ENCODE data around the gene ZNF200. TPM values are rescaled to one million over a fixed set of nuclear protein-coding genes. Genes with fewer than 3 reads are reported as not detected.
"Not testable (repeated sequence)": the region's sequence is repeated elsewhere in the genome, so short reads cannot be mapped to it uniquely, and the experiment has no call there.

Gene ZNF200
- total RNA-seq, 1 donor from 2014 or later, result 15.1 TPM

- H3K36me3 Mint-ChIP-seq (ENCODE audit: low read depth), result no peaks in the 10 kb centered on the region
- H3K9me3 Mint-ChIP-seq, result no peaks in the 10 kb centered on the region
- DNase-seq (no peak), ATAC-seq (ENCODE audit: low read depth) (no peak)
- H3K27me3 Mint-ChIP-seq, result peaks cover 71% of the 10 kb centered on the region
- CTCF ChIA-PET, result interaction anchor here (0.6 to 1.1 kb wide), 2 partner anchors 106 to 160 kb away, joined by 3 read pairs; no protein-coding TSS in a partner anchor
- H3K27ac Mint-ChIP-seq, result peak within 1 kb of the TSS; percentile 53
- POLR2A ChIA-PET, result interaction anchor here (0.6 kb wide), 1 partner anchor 75 kb away, joined by 3 read pairs; no protein-coding TSS in a partner anchor
- TF ChIP-seq, protein P1, sequence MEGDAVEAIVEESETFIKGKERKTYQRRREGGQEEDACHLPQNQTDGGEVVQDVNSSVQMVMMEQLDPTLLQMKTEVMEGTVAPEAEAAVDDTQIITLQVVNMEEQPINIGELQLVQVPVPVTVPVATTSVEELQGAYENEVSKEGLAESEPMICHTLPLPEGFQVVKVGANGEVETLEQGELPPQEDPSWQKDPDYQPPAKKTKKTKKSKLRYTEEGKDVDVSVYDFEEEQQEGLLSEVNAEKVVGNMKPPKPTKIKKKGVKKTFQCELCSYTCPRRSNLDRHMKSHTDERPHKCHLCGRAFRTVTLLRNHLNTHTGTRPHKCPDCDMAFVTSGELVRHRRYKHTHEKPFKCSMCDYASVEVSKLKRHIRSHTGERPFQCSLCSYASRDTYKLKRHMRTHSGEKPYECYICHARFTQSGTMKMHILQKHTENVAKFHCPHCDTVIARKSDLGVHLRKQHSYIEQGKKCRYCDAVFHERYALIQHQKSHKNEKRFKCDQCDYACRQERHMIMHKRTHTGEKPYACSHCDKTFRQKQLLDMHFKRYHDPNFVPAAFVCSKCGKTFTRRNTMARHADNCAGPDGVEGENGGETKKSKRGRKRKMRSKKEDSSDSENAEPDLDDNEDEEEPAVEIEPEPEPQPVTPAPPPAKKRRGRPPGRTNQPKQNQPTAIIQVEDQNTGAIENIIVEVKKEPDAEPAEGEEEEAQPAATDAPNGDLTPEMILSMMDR (IDR thresholded peaks at IDR 0.05), result no peak
- peaks cover 37% of the 10 kb centered on the region for H3K4me1 Mint-ChIP-seq
- intact Hi-C loops (cut with micrococcal nuclease), result loop anchor here (2.0 kb wide), 1 partner anchor 17 kb away; no protein-coding TSS in a partner anchor
- H3K4me3 Mint-ChIP-seq, result peak within 1 kb of the TSS; percentile 59
Observed at GRCh38 chr16:3187798-3188674, 46.9 kb downstream of the ZNF200 start, which contains the start of gene OR1F1. OR1F1 (plus strand) TSS chr16:3188204.

DNA sequence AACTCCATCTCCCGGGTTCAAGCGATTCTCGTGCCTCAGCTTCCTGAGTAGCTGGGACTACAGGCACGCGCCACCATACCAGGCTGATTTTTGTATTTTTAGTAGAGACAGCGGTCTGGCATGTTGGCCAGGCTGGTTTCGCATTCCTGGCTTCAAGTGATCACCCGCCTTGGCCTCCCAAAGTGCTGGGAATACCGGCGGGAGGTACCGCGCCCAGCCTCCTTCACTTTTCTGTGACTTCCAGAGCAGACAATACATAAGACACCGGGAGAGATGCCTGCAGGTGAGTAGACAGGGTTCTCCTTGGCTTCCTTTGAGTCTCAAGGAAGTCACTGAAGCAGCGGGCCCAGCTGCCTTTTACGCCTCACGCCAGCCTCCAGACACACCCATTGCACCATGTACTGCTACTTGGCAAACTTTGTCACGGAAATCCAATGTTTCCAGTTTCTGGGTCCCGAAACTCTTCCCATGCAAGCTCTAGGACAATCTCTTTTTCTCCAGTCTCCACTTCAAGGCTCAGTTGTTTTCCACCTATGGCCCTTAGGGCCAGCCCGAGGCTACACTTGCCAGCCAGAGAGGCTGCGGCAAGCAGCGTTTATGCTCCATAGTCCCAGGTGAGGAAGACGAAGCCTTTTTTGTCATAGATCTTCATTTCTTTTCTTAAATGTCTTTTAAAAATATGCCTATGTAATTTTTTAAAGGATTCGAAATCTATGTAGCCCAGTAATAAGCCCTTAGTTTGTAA, 47.8 kb downstream of the ZNF200 start:
- ATAC-seq (ENCODE audit: low read depth) (no peak), DNase-seq (no peak)
- ChIA-PET POLR2A (interaction anchor here (0.6 kb wide), 1 partner anchor 74 kb away, joined by 3 read pairs; no protein-coding TSS in a partner anchor), CTCF (interaction anchor here (0.6 kb wide), 1 partner anchor 105 kb away, joined by 3 read pairs; no protein-coding TSS in a partner anchor)
- H3K27ac Mint-ChIP-seq, result no peak overlapping the region
- no peaks in the 10 kb centered on the region for H3K9me3 Mint-ChIP-seq
- intact Hi-C loops (cut with micrococcal nuclease), result no loop called here
- H3K4me1 Mint-ChIP-seq, result peaks cover 43% of the 10 kb centered on the region
- no peaks in the 10 kb centered on the region for H3K36me3 Mint-ChIP-seq (ENCODE audit: low read depth)
- H3K4me3 Mint-ChIP-seq, result no peak overlapping the region
- peaks cover 73% of the 10 kb centered on the region for H3K27me3 Mint-ChIP-seq
- TF ChIP-seq, protein P1 (IDR thresholded peaks at IDR 0.05), result no peak

GRCh38 chr16:3183445-3184139, 51.4 kb downstream of the ZNF200 start:
- H3K9me3 Mint-ChIP-seq, result no peaks in the 10 kb centered on the region
- peaks cover 72% of the 10 kb centered on the region for H3K27me3 Mint-ChIP-seq
- no peak for ATAC-seq (ENCODE audit: low read depth)
- H3K27ac Mint-ChIP-seq, result no peak overlapping the region
- H3K4me1 Mint-ChIP-seq, result peaks cover 26% of the 10 kb centered on the region
- no peaks in the 10 kb centered on the region for H3K36me3 Mint-ChIP-seq (ENCODE audit: low read depth)
- TF ChIP-seq, protein P1 (IDR thresholded peaks at IDR 0.05), result no peak
- H3K4me3 Mint-ChIP-seq, result peak overlapping the region; percentile 62
- POLR2A ChIA-PET, result interaction anchor here (0.6 to 1.5 kb wide), 3 partner anchors 31 to 274 kb away, joined by 3 to 8 read pairs (median 4); no protein-coding TSS in a partner anchor
- no peak for DNase-seq
- CTCF ChIA-PET, result interaction anchor here (0.8 to 1.5 kb wide), 2 partner anchors 33 to 156 kb away, joined by 3 to 4 read pairs; no protein-coding TSS in a partner anchor
- intact Hi-C loops (cut with micrococcal nuclease), result loop anchor here (2.0 to 5.0 kb wide), 2 partner anchors 33 to 319 kb away; partner anchors contain the start of gene CLUAP1

- peaks cover 21% of the 10 kb centered on the region for H3K4me1 Mint-ChIP-seq
- CTCF ChIA-PET, result interaction anchor here (0.8 to 1.5 kb wide), 3 partner anchors 9 to 155 kb away, joined by 3 to 4 read pairs (median 3); no protein-coding TSS in a partner anchor
- peak overlapping the region; percentile 63 for H3K27ac Mint-ChIP-seq
- peak overlapping the region; percentile 62 for H3K4me3 Mint-ChIP-seq
- POLR2A ChIA-PET, result interaction anchor here (0.5 to 1.0 kb wide), 4 partner anchors 35 to 274 kb away, joined by 3 to 4 read pairs (median 3); partner anchors contain the start of gene ZNF200
- peaks cover 71% of the 10 kb centered on the region for H3K27me3 Mint-ChIP-seq
- DNase-seq, result no peak
- TF ChIP-seq, protein P1 (IDR thresholded peaks at IDR 0.05), result no peak
- no peaks in the 10 kb centered on the region for H3K36me3 Mint-ChIP-seq (ENCODE audit: low read depth)
- intact Hi-C loops (cut with micrococcal nuclease), result loop anchor here (2.0 to 5.0 kb wide), 2 partner anchors 32 to 319 kb away; partner anchors contain the start of gene CLUAP1
- ATAC-seq (ENCODE audit: low read depth), result peak; percentile 40
- no peaks in the 10 kb centered on the region for H3K9me3 Mint-ChIP-seq
Observed at GRCh38 chr16:3182608-3183444, 52.1 kb downstream of the ZNF200 start.

DNA sequence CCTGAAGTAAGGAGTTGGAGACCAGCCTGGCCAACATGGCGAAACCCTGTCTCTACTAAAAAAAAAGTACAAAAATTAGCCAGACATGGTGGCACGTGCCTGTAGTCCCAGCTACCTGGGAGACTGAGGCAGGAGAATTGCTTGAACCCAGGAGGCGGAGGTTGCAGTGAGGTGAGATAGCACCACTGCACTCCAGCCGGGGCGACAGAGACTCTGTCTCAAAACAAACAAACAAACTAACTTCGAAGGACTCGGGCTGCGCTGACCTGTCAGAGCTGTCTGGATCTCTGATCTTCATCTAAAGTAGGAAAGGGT, 52.7 kb downstream of the ZNF200 start:
- Mint-ChIP-seq H3K27ac (peak overlapping the region; percentile 63), H3K27me3 (peaks cover 71% of the 10 kb centered on the region), H3K4me3 (peak overlapping the region; percentile 62), H3K4me1 (peaks cover 19% of the 10 kb centered on the region)
- DNase-seq; H3K36me3 Mint-ChIP-seq (ENCODE audit: low read depth); H3K9me3 Mint-ChIP-seq; ATAC-seq (ENCODE audit: low read depth): not testable (repeated sequence)
- intact Hi-C loops (cut with micrococcal nuclease), result loop anchor here (2.0 to 5.0 kb wide), 2 partner anchors 31 to 320 kb away; partner anchors contain the start of gene CLUAP1
- ChIA-PET CTCF (interaction anchor here (1.1 kb wide), 1 partner anchor 8 kb away, joined by 3 read pairs; no protein-coding TSS in a partner anchor), POLR2A (interaction anchor here (0.5 to 0.8 kb wide), 2 partner anchors 32 to 35 kb away, joined by 3 to 5 read pairs; no protein-coding TSS in a partner anchor)

All from activated B cell treated with CpG ODN at 0.5 μM for 24 hours (primary cell).